ENCODE data around the gene MARCHF9.

GRCh38 chr12:57752668-57753000 lies 2.3 kb upstream of the MARCHF9 start:
- TF ChIP-seq EZH2 (IDR thresholded peaks at IDR 0.05; ENCODE audit: insufficient read depth, poor library complexity, severe bottlenecking) (no peak), EZH2phosphoT487 (IDR thresholded peaks at IDR 0.05; ENCODE audit: insufficient read depth, low read depth) (no peak)
